Activated T-cell treated with anti-CD3 and anti-CD28 coated beads, Interleukin-2, amount 50 U/mL, for 72 hours (primary cell): ENCODE measurements around the gene ARSI. TPM values are rescaled to one million over a fixed set of nuclear protein-coding genes. Genes with fewer than 3 reads are reported as not detected.
"Not testable (repeated sequence)": the region's sequence is repeated elsewhere in the genome, so short reads cannot be mapped to it uniquely, and the experiment has no call there.

Source experiments
- ATAC-seq, 2 donors: fragments of 150-1000 bp; cut with Tn5 transposase; replicated peaks in 1 of 2; 2 replicates each; pipeline ENCODE4 v1.10.0; 2021; ENCODE audit warnings: moderate library complexity in 2 of 2, mild to moderate bottlenecking in 1 of 2
- DNase-seq, 2 donors: peaks; one replicate each; pipeline ENCODE4 v3.0.0; 2021 to 2022; ENCODE audit warnings: mixed read lengths in 1 of 2
- H3K27ac Mint-ChIP-seq: one replicate; pipeline ENCODE4 v1.8.0; 2022; ENCODE audit warnings: mild to moderate bottlenecking, moderate library complexity, mixed read lengths
- H3K27me3 Mint-ChIP-seq: one replicate; pipeline ENCODE4 v1.8.0; 2022; ENCODE audit warnings: low read depth, mixed read lengths
- H3K36me3 Mint-ChIP-seq, 2 donors: one replicate each; pipeline ENCODE4 v1.8.0; 2022; ENCODE audit warnings: mixed read lengths in 2 of 2, mild to moderate bottlenecking in 1 of 2; ENCODE audit not compliant: insufficient read depth in 2 of 2
- H3K4me1 Mint-ChIP-seq: one replicate; pipeline ENCODE4 v1.8.0; 2022; ENCODE audit warnings: low read depth, mixed read lengths
- H3K4me3 Mint-ChIP-seq, 2 donors: one replicate each; pipeline ENCODE4 v1.8.0; 2022; ENCODE audit warnings: mild to moderate bottlenecking in 2 of 2, mixed read lengths in 2 of 2, moderate library complexity in 2 of 2
- H3K9me3 Mint-ChIP-seq, 2 donors: one replicate each; pipeline ENCODE4 v1.8.0; 2022; ENCODE audit warnings: mixed read lengths in 2 of 2
- total RNA-seq, 2 donors: library from RNA; stranded (reverse); gene quantifications; one replicate each; pipeline ENCODE4 v1.2.3, GENCODE V29; 2022

Gene ARSI
- total RNA-seq, 2 donors from 2014 or later: not detected

DNA sequence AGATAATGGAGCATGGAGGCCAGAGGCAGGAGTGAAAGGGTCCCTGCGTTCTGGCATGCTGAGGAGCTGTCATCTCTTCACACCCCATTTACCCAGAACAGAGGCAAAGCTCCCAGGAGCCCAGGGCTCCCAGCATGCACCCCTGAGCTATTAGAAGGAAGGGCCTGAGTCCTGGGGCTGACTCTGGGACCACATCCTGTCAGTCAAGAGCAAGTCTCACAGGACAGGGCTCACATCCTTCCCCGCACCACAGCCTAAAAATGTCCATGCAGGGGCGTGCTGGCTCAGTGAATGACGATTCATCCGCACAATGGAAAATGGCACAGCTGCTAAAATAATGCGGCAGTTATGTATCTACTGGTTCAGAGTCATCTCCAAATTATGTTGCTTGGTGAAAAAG is 44.6 kb downstream of the ARSI start:
- ATAC-seq (no peak), DNase-seq (no peak)
- Mint-ChIP-seq H3K27me3 (peaks cover under 1% of the 10 kb centered on the region), H3K36me3 (no peaks in the 10 kb centered on the region), H3K27ac (no peak overlapping the region), H3K4me3 (no peak overlapping the region), H3K4me1 (no peaks in the 10 kb centered on the region), H3K9me3 (no peaks in the 10 kb centered on the region)

DNA sequence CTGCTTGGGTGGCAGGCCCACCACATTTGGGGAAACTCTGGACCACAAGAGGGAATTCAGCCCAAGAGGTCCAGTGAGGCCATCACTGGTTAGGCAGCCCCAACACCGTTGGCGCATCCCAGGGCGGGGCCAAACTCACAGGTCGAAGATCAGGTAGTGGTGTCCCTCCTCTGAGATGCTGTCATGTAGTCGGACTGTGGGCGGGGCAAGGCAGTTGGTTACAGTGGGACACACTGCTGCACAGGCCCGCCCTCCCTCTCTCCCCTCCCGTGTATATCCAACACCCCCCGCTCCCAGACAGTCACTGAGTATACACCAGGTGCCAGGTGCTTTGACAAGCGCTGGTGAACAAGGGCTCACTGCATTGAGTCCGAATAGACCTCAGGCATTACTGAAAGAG is 45.3 kb downstream of the ARSI start:
- Mint-ChIP-seq H3K36me3 (no peaks in the 10 kb centered on the region), H3K27ac (no peak overlapping the region), H3K4me3 (no peak overlapping the region), H3K27me3 (no peaks in the 10 kb centered on the region), H3K4me1 (no peaks in the 10 kb centered on the region), H3K9me3 (no peaks in the 10 kb centered on the region)
- DNase-seq (no peak), ATAC-seq (no peak)

DNA sequence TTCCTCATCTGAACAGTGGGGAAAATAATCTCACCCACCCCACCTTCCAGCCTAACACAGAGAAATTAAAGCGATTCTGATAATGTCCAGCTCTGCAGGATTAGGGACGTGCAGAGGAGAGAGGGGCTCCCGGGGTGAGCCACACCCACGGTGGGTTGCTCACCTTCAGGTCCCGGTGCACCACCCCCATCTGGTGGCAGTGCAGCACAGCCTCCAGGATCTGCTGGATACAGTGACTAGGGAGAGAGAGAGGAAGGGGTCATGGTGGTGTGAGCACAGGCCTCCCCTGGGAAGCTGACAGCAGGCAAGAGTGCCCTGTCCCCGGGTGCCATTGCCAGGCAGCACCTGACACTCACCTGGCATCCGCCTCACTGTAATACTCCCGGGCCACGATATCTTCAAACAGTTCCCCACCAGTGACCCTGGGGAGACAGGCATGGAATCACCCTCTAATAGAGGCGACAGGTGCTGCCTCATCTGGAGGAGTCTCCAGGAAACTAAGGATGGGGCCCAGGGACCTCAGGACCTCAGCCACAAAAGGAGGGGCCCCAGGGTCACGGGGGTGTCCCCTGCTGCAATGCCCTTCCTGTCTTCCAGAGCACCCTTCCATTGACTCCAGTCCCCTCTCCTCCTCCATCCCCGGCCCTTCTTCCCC is 46.2 kb downstream of the ARSI start:
- H3K9me3 Mint-ChIP-seq: no peaks in the 10 kb centered on the region
- no peaks in the 10 kb centered on the region for H3K27me3 Mint-ChIP-seq
- no peak for DNase-seq
- H3K4me3 Mint-ChIP-seq: no peak overlapping the region
- H3K36me3 Mint-ChIP-seq: no peaks in the 10 kb centered on the region
- H3K4me1 Mint-ChIP-seq: no peaks in the 10 kb centered on the region
- H3K27ac Mint-ChIP-seq: no peak overlapping the region
- no peak for ATAC-seq

DNA sequence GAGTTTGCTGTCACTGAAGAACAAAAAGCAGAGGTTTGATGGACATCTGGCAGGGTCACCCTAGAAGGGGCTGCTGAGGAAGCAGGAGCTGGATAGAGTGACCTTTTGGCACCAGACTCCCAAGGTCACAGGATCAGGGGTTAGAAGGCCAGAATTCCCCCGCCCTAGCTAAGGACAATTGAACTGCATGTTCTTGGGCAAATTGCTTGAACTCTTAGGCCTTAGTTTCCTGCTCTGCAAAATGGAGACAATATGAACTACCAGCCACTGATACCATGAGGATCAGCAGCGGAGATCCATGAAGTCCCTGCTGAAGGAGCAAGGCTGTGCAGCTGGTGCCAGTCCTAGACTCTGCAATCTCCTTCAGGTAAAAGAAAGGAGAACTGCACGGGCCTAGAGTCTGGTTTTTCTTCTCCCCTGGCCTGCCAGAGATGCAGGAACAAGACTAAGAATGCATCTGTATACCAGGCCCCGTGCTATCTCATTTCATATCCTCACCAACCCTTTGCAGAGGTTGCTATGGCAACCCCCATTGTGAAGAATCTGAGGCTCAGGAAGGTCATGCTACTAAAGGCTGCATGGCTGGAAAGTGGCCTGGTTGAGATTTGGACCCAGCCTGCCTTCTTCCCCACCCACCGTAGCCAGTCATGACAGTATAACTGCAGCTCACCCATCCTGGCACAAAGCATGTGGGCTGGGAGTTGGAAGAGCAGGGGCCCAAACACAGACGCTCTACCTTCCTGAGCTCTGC is 46.9 kb downstream of the ARSI start:
- H3K4me3 Mint-ChIP-seq: no peak overlapping the region
- H3K36me3 Mint-ChIP-seq: no peaks in the 10 kb centered on the region

DNA sequence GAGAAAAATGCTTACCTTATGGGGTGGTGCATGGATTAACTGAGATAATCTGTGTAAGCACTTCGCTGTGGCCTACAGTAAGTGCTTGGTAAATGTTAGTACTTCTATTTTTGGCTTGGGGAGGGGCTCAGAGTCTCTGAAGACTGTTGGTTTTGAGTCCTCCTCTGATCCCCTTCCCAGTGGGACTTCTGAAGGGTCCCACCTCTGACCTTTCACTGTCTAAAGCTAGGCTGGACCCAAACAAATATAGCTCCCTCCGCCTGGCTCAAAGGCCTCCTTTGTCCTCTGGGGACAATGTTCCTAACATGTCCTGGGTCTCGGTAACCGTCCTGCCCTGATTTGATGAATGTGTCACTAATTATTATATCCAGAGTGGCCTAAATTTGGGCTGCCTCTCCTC is 47.9 kb downstream of the ARSI start:
- Mint-ChIP-seq H3K27me3 (peaks cover under 1% of the 10 kb centered on the region), H3K4me3 (no peak overlapping the region), H3K27ac (no peak overlapping the region), H3K9me3 (no peaks in the 10 kb centered on the region), H3K36me3 (no peaks in the 10 kb centered on the region), H3K4me1 (no peaks in the 10 kb centered on the region)
- ATAC-seq: no peak
- DNase-seq: no peak

More for the DNA sequence above, 46.9 kb downstream of the ARSI start:
- DNase-seq (no peak), ATAC-seq (no peak)
- Mint-ChIP-seq H3K9me3 (no peaks in the 10 kb centered on the region), H3K27ac (no peak overlapping the region), H3K27me3 (no peaks in the 10 kb centered on the region), H3K4me1 (no peaks in the 10 kb centered on the region)

GRCh38 chr5:150254363-150254762 is 48.3 kb downstream of the ARSI start:
- no peaks in the 10 kb centered on the region for H3K36me3 Mint-ChIP-seq
- H3K4me1 Mint-ChIP-seq: no peaks in the 10 kb centered on the region
- H3K27me3 Mint-ChIP-seq: peaks cover 4% of the 10 kb centered on the region
- no peak overlapping the region for H3K4me3 Mint-ChIP-seq
- no peak for ATAC-seq
- no peak for DNase-seq
- no peak overlapping the region for H3K27ac Mint-ChIP-seq
- H3K9me3 Mint-ChIP-seq: no peaks in the 10 kb centered on the region

DNA sequence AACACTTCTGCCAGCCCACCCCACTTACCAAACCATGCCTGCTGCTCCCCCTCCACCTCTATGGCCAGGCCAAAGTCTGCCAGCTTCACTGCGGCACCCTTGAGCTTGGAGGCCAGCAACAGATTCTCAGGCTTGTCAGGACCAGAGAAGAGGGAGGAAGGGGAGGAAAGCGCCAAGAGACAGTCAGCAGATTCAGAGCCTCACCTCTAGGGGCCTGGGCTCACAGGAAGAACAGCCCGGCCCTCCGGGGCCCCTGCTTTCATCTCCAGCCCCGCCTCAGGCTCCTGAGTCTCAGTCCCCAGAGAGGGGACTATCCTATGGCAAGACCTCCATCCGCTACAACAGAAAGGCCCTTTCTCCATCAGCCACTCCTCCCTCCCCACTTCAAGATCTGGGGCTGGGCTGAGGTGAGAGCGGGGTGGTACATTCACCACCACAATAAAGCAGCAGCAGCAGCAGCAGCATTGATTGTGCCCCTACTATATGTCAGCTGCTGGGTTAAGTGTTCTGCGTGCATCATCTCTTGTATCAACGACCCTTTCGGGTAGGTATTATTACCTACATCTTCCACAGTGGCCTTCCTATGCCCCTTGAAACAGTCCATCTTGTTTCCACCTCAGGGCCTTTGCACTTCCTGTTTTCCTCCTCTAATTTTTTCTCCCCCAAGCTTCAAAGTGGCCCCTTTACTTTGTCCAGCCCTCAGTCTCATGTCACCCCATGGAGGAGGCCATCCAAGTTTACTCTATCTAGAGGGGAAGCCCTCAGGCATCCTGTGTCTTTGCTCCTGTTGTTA is 49.1 kb downstream of the ARSI start:
- ATAC-seq (no peak), DNase-seq (no peak)
- Mint-ChIP-seq H3K36me3 (no peaks in the 10 kb centered on the region), H3K27ac (no peak overlapping the region), H3K9me3 (no peaks in the 10 kb centered on the region), H3K4me1 (no peaks in the 10 kb centered on the region), H3K4me3 (no peak overlapping the region), H3K27me3 (peaks cover 6% of the 10 kb centered on the region)

DNA sequence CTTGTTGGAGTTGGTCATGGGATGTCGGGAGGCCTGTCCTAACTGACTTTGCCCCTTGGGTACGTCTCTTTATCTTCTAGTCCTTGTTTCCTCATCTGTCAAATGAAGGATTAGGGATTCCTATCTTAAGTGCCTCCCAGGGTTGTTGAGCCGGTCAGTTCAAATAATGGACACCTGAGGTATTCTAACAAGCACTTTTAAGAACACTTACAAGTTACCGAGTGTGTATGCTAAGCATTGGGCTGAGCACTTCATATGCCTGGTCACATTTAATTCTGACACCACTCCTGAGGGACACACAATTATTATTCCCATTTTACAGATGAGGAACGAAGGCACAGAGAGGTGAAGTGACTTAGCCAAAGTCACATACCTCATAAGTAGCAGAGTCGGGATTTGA is 50.2 kb downstream of the ARSI start:
- no peak overlapping the region for H3K27ac Mint-ChIP-seq

DNA sequence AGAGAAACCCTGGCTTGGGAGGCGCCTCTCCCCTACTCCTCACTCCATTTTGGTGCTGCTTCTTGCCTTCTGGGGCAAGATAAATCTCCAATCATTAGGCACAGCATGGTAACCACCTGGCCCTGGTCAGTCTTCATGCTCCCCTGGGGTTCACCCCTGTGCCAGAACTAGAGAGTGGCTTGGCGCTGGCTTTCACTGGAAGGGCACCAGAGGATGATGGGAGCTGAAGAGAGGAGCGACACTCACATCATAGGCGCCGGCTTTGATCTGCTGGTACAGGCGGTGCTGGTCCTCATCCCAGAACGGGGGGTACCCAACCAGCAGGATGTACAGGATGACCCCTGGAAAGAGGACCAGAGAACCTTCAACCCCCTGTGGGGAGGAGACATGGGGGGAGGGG is 51.2 kb downstream of the ARSI start:
- Mint-ChIP-seq H3K27ac (no peak overlapping the region), H3K4me3 (no peak overlapping the region)
- ATAC-seq: no peak

More for the DNA sequence above, 50.2 kb downstream of the ARSI start:
- DNase-seq (no peak), ATAC-seq (no peak)
- Mint-ChIP-seq H3K9me3 (no peaks in the 10 kb centered on the region), H3K4me3 (no peak overlapping the region), H3K27me3 (peaks cover 6% of the 10 kb centered on the region), H3K4me1 (no peaks in the 10 kb centered on the region), H3K36me3 (no peaks in the 10 kb centered on the region)

GRCh38 chr5:150249744-150250143 is 53.0 kb downstream of the ARSI start:
- ATAC-seq: no peak
- Mint-ChIP-seq H3K27me3 (peaks cover 6% of the 10 kb centered on the region), H3K36me3 (no peaks in the 10 kb centered on the region), H3K4me1 (no peaks in the 10 kb centered on the region), H3K9me3 (no peaks in the 10 kb centered on the region), H3K27ac (no peak overlapping the region), H3K4me3 (no peak overlapping the region)
- no peak for DNase-seq

More for the DNA sequence above, 51.2 kb downstream of the ARSI start:
- Mint-ChIP-seq H3K4me1 (no peaks in the 10 kb centered on the region), H3K27me3 (peaks cover 6% of the 10 kb centered on the region), H3K9me3 (no peaks in the 10 kb centered on the region), H3K36me3 (no peaks in the 10 kb centered on the region)
- no peak for DNase-seq

DNA sequence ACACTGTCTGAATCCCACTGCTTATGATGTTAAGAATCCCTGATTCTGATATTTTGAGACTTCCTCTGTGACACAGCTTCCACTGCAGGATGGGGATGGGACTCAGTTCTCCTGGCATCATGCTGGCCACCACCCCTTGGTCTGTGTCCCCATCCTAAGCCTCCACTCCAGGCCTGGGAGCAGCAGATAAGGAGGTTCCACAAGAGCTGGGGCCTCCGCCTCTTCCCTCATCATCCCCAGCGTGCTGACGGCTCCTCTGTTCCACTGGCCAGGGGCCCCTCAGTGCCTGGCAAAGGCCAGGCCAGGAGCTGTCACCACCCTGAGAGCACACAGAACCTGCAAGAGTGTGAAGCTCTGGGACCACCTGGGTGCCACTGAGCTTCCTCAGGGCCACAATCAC is 53.8 kb downstream of the ARSI start:
- Mint-ChIP-seq H3K4me1 (no peaks in the 10 kb centered on the region), H3K27ac (no peak overlapping the region), H3K27me3 (peaks cover 6% of the 10 kb centered on the region), H3K4me3 (no peak overlapping the region), H3K36me3 (no peaks in the 10 kb centered on the region), H3K9me3 (no peaks in the 10 kb centered on the region)
- ATAC-seq (no peak), DNase-seq (no peak)

GRCh38 chr5:150248493-150248892 is 54.2 kb downstream of the ARSI start:
- not testable (repeated sequence) for H3K4me1 Mint-ChIP-seq, ATAC-seq, H3K36me3 Mint-ChIP-seq, DNase-seq, H3K9me3 Mint-ChIP-seq, H3K4me3 Mint-ChIP-seq, H3K27ac Mint-ChIP-seq, H3K27me3 Mint-ChIP-seq

- H3K36me3 Mint-ChIP-seq: no peaks in the 10 kb centered on the region
- no peak overlapping the region for H3K4me3 Mint-ChIP-seq
- peaks cover 6% of the 10 kb centered on the region for H3K27me3 Mint-ChIP-seq
- H3K27ac Mint-ChIP-seq: no peak overlapping the region
- no peaks in the 10 kb centered on the region for H3K9me3 Mint-ChIP-seq
- ATAC-seq (no peak), DNase-seq (no peak)
- H3K4me1 Mint-ChIP-seq: no peaks in the 10 kb centered on the region
Measured at GRCh38 chr5:150247726-150248125, 55.0 kb downstream of the ARSI start.
